Measurements from ENCODE around the gene DBP. TPM values are rescaled to one million over a fixed set of nuclear protein-coding genes. Genes with fewer than 3 reads are reported as not detected.

The DBP gene
- polyA plus RNA-seq, 1 experiment: 5.3 TPM

- ChIA-PET CTCF (interaction anchor here (0.7 kb wide), 1 partner anchor 134 kb away, joined by 3 read pairs; no protein-coding TSS in a partner anchor), POLR2A (no interaction called here)
- Histone ChIP-seq H3K27me3 (ENCODE audit: control insufficient read depth, insufficient read depth, low read length) (peaks cover 2% of the 10 kb centered on the region; the same call in 1 of the 2 replicates), H3K4me3 (ENCODE audit: low read depth, low read length) (no peak overlapping the region), H3K36me3 (ENCODE audit: control insufficient read depth, insufficient read depth, low read length) (no peaks in the 10 kb centered on the region)
- DNase-seq (ENCODE audit: low read depth): no peak
- TF ChIP-seq CTCF (IDR thresholded peaks at IDR 0.05; ENCODE audit: insufficient read depth, low read depth, low read length): no peak
These were observed 17.3 kb upstream of the DBP start for GRCh38 chr19:48654299-48655059.

GRCh38 chr19:48651683-48652048, 14.5 kb upstream of the DBP start:
- H3K4me3 ChIP-seq (ENCODE audit: low read depth, low read length): no peak overlapping the region
- no peak for TF ChIP-seq CTCF (IDR thresholded peaks at IDR 0.05; ENCODE audit: insufficient read depth, low read depth, low read length)
- POLR2A ChIA-PET: no interaction called here
- no peak for DNase-seq (ENCODE audit: low read depth)
- CTCF ChIA-PET: no interaction called here
- H3K36me3 ChIP-seq (ENCODE audit: control insufficient read depth, insufficient read depth, low read length): no peaks in the 10 kb centered on the region
- H3K27me3 ChIP-seq (ENCODE audit: control insufficient read depth, insufficient read depth, low read length): peaks cover 2% of the 10 kb centered on the region; the same call in 1 of the 2 replicates

- peaks cover 2% of the 10 kb centered on the region; the same call in 1 of the 2 replicates for H3K27me3 ChIP-seq (ENCODE audit: control insufficient read depth, insufficient read depth, low read length)
- no peaks in the 10 kb centered on the region for H3K36me3 ChIP-seq (ENCODE audit: control insufficient read depth, insufficient read depth, low read length)
- no peak overlapping the region for H3K4me3 ChIP-seq (ENCODE audit: low read depth, low read length)
- POLR2A ChIA-PET: no interaction called here
- CTCF ChIA-PET: interaction anchor here (1.2 kb wide), 1 partner anchor 23 kb away, joined by 3 read pairs; no protein-coding TSS in a partner anchor
- TF ChIP-seq CTCF (IDR thresholded peaks at IDR 0.05; ENCODE audit: insufficient read depth, low read depth, low read length): no peak
- DNase-seq (ENCODE audit: low read depth): no peak
These were observed 13.9 kb upstream of the DBP start for GRCh38 chr19:48650974-48651682.

- Histone ChIP-seq H3K4me3 (ENCODE audit: low read depth, low read length) (no peak overlapping the region), H3K27me3 (ENCODE audit: control insufficient read depth, insufficient read depth, low read length) (0 out of 2 replicates have a peak, but pooled peaks cover 2% of the 10 kb centered on the region), H3K36me3 (ENCODE audit: control insufficient read depth, insufficient read depth, low read length) (no peaks in the 10 kb centered on the region)
- no peak for DNase-seq (ENCODE audit: low read depth)
- CTCF ChIA-PET: interaction anchor here (0.7 kb wide), 1 partner anchor 194 kb away, joined by 3 read pairs; no protein-coding TSS in a partner anchor
- POLR2A ChIA-PET: no interaction called here
- no peak for TF ChIP-seq CTCF (IDR thresholded peaks at IDR 0.05; ENCODE audit: insufficient read depth, low read depth, low read length)
These were observed 11.0 kb upstream of the DBP start for GRCh38 chr19:48648134-48648533.

GRCh38 chr19:48646722-48647216, 9.6 kb upstream of the DBP start:
- H3K27me3 ChIP-seq (ENCODE audit: control insufficient read depth, insufficient read depth, low read length): no peaks in the 10 kb centered on the region
- peak overlapping the region; percentile 47 for H3K4me3 ChIP-seq (ENCODE audit: low read depth, low read length)
- ChIA-PET CTCF (interaction anchor here (0.9 to 3.5 kb wide), 8 partner anchors 20 to 195 kb away, joined by 3 to 20 read pairs (median 4); no protein-coding TSS in a partner anchor), POLR2A (no interaction called here)
- no peak for DNase-seq (ENCODE audit: low read depth)
- no peak for TF ChIP-seq CTCF (IDR thresholded peaks at IDR 0.05; ENCODE audit: insufficient read depth, low read depth, low read length)
- H3K36me3 ChIP-seq (ENCODE audit: control insufficient read depth, insufficient read depth, low read length): no peaks in the 10 kb centered on the region
